Skin epidermis (tissue), 12 donors: Measurements from ENCODE around the gene PROX2.

Experiments used
- H3K27ac ChIP-seq, 21 experiments: fragments of 200-600 bp; sonication (generic) in 11 of 21; one replicate each; pipeline ENCODE4 v1.5.0; 2020; ENCODE audit warnings: mild to moderate bottlenecking in 3 of 21, inconsistent platforms in 2 of 21, moderate library complexity in 2 of 21
- H3K4me3 ChIP-seq, 7 experiments: fragments of 200-600 bp; sonication (generic) in 2 of 7; one replicate each; pipeline ENCODE4 v1.5.0; 2020; ENCODE audit warnings: inconsistent platforms in 2 of 7, mild to moderate bottlenecking in 2 of 7, moderate library complexity in 1 of 7

PROX2 gene, protein sequence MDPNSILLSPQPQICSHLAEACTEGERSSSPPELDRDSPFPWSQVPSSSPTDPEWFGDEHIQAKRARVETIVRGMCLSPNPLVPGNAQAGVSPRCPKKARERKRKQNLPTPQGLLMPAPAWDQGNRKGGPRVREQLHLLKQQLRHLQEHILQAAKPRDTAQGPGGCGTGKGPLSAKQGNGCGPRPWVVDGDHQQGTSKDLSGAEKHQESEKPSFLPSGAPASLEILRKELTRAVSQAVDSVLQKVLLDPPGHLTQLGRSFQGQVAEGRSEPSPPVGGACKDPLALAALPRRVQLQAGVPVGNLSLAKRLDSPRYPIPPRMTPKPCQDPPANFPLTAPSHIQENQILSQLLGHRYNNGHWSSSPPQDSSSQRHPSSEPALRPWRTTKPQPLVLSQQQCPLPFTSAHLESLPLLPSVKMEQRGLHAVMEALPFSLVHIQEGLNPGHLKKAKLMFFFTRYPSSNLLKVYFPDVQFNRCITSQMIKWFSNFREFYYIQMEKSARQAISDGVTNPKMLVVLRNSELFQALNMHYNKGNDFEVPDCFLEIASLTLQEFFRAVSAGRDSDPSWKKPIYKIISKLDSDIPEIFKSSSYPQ

DNA sequence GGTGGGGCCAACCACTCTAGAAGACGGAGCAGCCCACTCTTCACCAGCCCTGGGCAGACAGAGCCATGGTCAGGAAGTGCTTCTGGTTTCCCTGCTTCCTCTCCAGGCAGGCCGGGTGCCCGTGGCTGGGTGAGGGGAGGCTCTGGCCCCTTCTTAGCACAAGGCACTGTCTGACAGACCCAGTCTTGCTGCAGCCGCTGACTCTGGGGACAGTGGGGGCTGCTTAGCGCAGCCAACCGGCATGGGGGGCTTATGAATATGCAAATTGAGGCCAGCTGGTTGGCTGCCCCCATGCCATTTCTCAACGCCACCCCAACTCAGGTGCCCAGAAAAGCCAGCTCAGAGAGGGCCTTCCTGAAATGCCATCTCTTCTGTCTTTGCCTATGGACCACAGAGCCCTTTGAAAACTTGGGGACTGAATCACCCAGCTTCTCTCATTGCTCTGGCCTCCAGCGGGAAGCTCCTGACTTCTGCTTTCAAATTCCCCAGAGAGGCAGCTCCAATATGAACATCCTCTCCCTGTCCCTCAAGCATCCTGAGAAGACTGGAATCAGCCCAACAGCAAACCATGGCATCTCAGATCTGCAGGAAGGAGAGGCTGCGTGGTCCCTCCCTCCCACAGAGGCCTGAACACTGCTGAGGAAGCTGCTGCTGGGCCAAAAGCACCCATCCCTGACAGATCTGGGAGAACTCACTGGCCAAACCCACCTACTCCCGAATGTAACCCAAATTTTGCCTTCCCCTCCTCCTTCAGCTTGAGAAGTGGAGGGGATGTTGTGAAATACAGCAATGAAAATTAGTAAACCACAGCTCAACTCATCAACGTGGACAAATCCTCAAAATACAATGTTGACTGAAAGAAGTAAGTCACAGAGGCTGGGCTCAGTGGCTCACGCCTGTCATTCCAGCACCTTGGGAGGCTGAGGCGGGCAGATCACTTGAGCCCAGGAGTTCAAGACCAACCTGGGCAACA lies at the start of gene PROX2:
Gene PROX2 (minus strand): TSS at position 205 of the 973 bp plus-strand sequence. CDS start 12,311 bp downstream, outside the sequence.
- Histone ChIP-seq H3K27ac (peak within 1 kb of the TSS in 1 of 21 experiments; percentile 9), H3K4me3 (no peak within 1 kb of the TSS)

DNA sequence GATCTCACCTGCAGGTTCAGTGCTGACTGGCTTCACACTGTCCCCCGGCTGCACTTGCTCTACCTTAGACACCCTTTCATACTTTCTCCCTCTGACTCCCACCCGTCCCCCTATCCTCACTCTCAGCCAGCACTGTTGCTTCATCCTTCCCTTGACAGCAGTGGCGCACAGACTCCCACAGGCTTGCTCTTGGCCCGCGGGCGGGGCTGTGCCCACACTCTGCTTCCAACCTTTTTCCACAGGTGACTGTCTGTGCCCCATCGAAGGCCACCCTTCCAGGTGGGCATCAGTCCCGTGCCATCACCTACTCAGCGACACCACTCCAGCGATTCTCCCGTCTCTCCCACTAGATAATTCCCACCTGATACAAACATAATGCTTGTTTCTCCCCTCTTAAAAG lies 48.1 kb upstream of the PROX2 start:
- Histone ChIP-seq H3K27ac (no peak overlapping the region), H3K4me3 (no peak overlapping the region)

DNA sequence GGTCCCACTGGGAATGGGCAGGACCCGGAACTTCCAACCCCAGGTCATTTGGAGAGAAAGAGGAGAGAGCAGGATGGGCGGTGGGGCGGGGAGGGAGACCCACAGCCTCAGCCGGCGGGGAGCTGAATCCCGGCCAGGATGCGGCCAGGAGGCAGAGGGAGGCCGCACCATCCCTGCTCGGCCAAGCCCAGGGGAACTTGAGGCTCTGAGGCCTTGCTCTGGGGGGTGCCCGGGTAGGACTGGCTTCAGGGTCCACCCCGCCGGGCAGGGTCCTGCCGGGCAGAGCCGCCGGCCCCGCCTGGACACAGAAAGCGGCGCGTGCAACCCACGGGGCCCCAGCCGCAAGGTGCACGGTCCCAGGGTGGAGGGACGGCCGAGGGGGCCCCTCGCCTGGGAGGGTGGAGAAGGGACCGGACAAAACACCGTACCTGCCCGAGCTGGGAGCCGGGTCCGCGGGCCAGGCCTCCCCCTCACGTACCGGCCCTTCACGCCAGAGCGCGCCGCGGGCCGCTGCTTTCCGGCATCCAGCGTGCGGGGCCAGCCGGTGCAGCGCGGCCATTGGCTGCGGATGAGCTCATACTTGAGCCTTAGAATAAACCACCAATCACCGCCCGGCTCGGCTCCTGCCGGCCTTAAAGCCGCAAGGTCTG lies 46.9 kb upstream of the PROX2 start, which contains the start of gene RPS6KL1:
Gene RPS6KL1 (minus strand): TSS at position 509 of the 650 bp plus-strand sequence. CDS start 1,719 bp downstream, outside the sequence.
- Histone ChIP-seq H3K4me3 (peak within 1 kb of the TSS; percentile 25 to 46 (median 38)), H3K27ac (peak within 1 kb of the TSS in 6 of 21 experiments; percentile 20 to 78 (median 58))

DNA sequence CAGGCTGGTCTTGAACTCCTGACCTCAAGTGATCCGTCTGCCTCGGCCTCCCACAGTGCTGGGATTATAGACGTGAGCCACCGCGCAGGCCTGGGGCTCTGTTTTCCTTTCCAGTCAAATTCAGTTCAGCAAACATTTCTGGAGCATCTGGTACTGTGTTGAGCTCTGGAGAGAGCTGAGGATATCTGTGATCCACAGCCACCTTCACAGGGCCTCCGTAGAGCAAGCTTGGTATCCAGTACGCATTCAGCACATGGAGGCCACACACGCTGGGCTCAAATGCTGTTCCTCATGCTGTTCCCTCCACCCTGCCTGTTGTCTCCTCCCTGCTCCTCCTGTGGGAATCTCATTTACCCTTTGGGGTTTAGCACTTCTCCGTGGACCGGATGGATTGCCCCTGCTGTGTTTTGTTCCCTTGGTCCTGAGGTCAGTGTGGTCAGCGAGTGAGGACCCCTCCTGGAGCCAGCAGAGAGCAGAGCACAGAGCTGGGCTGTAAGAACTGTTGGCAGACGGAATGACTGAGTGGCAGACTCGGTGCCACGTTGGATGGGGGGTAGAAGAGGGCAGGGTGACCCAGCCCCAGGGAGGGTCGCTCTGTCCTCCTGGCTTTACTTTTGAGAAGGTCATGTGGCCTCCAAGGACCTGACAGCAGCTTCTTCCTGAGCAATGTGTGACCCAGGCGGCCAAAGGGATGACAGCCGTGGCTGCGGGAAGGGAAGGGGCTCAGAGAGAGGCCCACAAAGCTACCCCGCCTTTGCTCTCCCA lies 46.2 kb upstream of the PROX2 start:
- Histone ChIP-seq H3K27ac (peak overlapping the region in 6 of 21 experiments; percentile 20 to 78 (median 58)), H3K4me3 (peak overlapping the region in 4 of 7 experiments; percentile 25 to 46 (median 42))

DNA sequence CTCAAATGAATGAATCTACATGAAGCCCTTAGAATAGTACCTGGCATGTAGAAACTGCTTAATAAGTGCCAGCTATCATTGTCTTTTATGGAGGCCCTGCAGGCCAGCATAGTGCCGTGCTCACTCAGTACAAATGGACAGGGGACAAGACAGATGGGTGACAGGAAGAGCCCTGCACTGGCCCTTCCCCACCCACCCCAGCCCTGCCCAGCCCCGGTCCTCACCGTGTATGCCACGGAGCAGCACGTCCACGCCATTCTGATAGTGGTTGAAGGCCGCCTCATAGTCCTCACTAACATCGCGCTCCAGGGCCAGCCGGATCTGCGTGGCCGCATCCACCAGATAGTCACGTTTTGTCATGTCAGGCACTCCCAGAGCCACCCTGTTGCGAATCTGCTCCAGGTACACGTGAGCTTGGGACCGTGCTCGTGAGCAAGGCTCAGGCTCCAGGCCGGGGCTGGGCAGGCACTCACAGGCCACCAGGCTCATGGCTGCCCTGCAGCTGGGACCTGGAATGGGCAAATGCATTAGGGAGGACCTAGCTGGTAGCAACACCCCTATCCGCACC lies 45.2 kb upstream of the PROX2 start:
- H3K4me3 ChIP-seq = no peak overlapping the region
- no peak overlapping the region for H3K27ac ChIP-seq

DNA sequence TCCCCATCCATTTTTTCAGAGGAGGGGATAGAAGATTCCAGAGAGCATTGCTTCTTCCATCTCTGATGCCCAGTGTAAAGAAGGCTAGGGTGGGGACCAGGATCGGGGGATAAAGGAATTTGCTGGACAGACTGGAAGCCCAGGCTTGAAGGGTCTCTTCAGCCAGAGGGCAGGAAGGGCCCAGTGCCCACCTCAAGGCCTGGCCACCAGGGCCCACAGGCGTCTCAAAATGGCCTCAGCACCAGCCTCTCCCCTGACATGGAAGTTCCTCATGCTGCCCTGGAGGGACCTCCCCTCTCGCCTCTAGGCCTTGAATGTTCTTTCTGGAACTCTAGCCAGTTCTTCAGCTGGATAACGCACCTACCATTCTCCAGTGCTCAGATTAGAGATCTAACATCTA lies 44.3 kb upstream of the PROX2 start:
- no peak overlapping the region for H3K27ac ChIP-seq
- no peak overlapping the region for H3K4me3 ChIP-seq

DNA sequence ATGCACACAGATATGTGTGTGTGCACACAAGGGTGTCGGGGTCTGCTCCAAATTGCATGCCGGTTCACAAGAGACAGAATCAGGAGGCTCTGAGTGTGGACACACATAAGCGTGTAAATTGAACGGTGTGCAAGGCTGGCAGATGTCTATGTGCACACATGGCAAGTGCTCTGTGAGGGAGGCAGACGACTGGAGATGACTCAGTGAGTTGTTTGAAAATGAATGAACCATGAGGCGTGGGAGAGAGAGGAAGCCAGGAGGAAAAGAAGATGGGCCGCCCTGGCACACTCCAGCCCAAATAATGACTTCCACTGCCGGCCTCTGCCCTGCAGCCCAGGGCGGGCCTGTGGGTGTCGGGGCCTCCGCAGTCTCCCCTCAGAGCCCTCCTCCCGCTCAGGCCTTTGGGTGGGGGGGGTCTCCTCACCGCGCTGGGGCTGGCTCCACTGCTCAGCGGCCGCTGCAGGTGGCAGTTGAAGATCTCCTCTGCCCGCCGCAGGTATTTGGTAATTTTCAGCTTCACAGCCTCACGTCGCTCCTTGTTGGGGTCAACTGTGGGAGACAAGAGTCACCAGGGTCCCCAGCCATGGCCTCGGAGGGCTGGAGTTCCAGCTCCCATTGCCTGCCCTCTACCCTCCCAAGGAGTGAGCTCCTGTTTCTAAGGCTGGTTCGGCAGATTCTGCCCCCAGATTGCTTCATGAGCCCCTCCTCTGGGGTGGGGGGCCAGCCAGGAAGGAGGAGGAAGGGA lies 43.6 kb upstream of the PROX2 start:
- no peak overlapping the region for H3K27ac ChIP-seq
- H3K4me3 ChIP-seq = no peak overlapping the region

DNA sequence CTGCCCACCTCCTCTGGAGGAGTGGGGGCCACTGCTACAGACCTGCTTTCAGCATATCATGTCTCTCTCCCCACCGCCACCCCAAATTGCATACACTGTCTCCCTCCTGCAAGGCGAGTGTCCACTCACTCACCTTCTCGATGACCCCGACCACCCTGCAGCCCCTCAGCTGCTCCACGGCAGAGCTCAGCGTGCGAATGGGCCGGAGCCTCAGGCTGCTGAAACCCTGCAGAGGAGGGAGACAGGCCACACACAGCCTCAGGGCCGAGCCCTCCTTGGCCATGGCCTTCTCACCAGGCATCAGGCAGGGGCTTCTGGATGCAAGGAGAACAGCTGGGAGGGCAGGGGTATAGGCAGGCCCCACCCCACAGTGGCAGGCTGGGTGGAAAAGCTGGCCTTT lies 42.4 kb upstream of the PROX2 start:
- peak overlapping the region in 7 of 21 experiments; percentile 3 to 76 (median 17) for H3K27ac ChIP-seq
- no peak overlapping the region for H3K4me3 ChIP-seq

DNA sequence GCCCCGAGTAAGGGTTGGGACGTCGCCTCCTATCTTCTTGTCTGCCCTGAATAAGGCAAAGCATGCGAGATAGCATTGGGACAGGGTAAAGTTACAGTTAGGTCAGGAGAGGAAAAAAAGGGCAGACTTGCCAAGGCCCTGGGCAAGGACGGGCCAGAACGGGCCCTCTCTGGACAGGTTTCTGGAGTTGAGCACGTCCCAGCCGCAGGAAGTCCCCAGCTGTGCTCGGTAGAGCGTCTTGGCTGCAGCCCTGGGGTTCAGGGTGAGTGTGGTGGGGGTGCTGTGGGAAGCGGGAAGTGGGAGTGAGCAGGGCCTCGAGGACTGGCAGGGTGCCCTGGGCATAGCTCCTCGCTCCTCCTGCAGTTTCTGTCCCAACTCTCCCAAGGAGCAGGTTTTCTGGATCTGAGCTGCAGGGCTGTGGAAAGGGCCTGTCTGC lies 41.7 kb upstream of the PROX2 start:
- Histone ChIP-seq H3K27ac (peak overlapping the region in 13 of 21 experiments; percentile 14 to 76 (median 55)), H3K4me3 (no peak overlapping the region)

DNA sequence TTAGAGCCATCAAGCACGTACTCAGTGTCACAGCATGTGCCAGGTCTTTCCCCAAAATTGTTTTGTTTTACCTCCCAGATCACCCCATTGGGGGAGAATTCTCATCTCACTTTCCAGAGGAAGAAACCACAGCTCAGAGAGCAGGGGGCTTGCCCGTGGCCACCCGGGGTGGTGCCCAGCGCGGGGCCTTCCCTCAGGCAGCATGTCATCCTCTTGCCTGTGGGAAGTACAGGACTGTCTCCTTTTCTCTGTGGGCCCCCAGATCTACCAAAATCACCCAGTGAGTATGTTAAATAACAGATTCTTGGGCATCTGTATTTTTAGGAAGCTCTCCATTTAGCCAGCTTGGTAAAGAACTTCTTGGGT lies 41.2 kb upstream of the PROX2 start:
- H3K4me3 ChIP-seq = no peak overlapping the region
- peak overlapping the region in 14 of 21 experiments; percentile 6 to 76 (median 52) for H3K27ac ChIP-seq

DNA sequence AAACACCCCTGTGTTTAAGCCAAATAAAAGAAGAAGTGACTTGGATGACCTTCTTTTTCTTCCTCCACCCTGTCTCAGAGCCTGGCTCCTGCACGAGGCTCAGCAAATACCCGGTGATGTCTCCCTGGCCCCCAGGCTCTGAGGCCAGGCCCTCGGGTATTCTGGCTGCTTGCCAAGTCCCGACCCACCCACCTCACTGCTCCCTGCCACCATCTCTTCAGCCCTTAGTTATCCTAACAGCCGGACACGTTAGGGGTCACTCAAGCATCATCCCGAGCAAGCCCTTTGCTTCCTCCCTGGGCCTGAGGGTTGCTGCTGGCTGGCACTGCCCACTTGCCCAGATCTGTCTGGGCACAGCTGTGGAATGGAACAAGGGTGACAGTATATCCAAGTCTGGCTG lies 39.9 kb upstream of the PROX2 start:
- H3K27ac ChIP-seq = peak overlapping the region in 7 of 21 experiments; percentile 1 to 74 (median 14)
- H3K4me3 ChIP-seq = no peak overlapping the region

DNA sequence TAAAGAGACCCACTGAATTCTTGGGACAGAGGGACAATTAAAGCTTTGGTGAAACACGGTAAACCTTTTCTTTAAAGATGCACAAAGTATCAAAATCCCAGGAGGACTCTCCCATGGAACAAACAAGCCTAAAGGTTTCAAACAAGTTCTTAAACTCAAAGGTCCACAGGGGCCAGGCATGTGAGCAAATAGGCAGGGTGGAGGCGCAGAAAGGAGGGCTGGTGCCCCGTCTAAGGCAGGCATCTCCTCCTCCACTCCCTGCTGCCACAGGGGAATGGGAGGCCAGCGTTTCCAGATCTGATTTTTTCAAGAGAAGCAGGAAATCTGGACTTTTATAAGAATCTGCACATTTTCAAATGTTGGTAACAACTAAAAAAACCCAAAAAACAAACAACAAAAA lies 39.5 kb upstream of the PROX2 start:
- Histone ChIP-seq H3K4me3 (no peak overlapping the region), H3K27ac (peak overlapping the region in 5 of 21 experiments; percentile 1 to 74 (median 14))

DNA sequence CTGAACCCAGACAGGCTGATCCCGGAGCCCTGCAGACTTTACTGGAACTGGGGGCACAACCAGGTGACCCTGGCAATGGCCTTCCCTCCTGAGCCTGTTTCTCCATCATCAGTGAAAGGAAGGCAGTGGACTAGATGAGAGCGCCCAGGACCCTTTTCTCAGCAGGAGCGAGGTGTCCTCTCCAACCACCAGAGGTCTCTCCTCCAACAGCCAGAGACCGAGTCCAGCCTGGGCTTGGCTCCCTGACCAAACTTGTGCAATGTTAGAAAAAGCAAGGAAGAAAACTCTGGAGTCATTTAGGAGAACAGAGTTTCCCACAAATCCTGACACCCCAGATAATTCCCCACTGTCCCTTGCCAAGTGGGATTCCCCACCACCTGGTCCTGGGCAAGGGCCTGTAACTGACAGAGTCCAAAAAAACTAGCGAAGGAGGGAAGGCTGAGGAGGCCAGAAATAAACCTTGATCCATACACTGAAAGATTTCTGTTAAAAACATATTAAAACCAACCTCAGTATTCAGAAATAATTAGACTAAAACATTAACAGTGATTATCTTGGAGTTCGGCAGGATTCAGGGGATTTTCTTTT lies 38.1 kb upstream of the PROX2 start:
- no peak overlapping the region for H3K4me3 ChIP-seq
- peak overlapping the region in 7 of 21 experiments; percentile 9 to 52 (median 33) for H3K27ac ChIP-seq

DNA sequence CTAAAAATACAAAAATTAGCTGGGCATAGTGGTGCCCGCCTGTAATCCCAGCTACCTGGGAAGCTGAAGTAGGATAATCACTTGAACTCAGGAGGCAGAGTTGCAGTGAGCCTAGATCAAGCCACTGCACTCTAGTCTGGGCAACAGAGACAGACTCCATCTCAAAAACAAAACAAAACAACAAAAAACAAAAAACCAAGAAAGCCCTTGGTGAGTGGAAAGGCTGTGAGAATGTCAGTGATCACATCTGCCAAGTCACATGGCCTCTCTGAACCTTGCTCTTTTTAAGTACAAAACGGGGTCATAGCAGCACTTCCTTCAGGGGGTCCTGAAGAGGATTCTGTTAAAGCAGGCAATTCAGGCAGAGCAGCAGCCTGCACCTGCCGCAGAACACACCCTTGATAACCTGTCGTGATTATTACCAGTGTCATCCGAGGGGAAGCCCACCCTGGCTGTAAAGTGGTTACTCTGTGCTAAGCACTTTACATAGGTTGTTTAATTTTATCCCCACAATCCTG lies 37.5 kb upstream of the PROX2 start:
- Histone ChIP-seq H3K4me3 (no peak overlapping the region), H3K27ac (peak overlapping the region in 1 of 21 experiments; percentile 37)

DNA sequence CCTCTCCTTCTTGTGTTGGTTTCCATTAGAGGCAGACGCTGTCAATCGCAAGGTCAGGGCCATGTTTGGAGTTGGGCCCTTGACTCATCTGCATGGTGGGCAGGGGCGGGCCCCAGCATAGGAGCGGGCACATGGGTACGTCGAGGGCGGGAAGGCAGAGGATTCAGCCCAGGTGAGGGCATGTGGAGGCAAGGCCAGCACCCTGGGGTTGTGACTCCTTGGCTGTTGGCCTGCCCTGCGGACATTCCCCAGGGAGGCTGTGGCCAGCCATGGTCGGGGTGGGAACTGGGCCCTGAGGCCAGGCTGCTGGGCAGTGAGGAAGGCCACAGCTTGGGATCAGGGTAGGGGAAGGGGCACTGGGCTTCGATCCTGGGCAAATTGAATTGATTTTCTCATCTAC lies 36.9 kb upstream of the PROX2 start:
- no peak overlapping the region for H3K4me3 ChIP-seq
- no peak overlapping the region for H3K27ac ChIP-seq

DNA sequence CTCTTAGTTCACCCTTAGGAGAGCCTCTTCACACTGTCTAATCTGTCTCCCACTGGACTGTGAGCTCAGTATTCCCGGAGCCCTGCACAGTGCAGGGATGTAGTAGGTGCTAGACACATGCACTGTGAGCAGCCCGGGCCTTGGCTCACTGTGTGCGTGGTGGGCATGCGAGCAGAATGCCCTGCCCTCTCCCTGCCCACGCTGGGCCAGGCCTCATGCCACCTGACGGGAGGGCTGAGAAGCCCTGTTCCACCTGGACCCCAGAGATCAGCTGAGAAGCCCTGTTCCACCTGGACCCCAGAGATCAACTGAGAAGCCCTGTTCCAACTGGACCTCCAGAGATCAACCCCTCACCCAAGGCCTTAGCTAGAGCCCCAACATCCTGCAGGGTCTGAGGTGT lies 36.2 kb upstream of the PROX2 start:
- H3K27ac ChIP-seq = no peak overlapping the region
- H3K4me3 ChIP-seq = no peak overlapping the region

DNA sequence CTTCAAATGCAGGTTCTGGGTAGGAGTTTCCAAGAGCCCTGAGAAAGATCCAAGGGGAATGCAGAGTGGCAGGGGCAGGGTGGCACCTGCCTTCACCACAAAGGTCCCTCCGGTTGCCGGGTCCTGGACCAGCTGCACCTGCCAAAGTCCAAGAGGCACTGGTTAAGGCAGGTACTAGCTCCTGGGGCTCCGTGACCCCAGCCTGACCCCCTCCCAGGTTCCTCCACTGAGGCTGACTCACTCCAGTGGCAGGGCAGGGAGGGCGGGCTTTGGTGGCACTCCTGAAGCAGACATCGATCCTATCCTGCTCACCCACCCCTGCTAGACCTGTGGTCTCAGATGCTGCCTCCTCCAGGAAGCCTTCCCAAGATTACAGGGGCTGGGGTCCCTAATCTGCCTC lies 35.8 kb upstream of the PROX2 start:
- H3K27ac ChIP-seq = no peak overlapping the region
- no peak overlapping the region for H3K4me3 ChIP-seq
